HCT116 (cell line): ENCODE data around the gene C1orf35. TPM values are rescaled to one million over a fixed set of nuclear protein-coding genes. Genes with fewer than 3 reads are reported as not detected.

Experiments used
- ATAC-seq: fragments of 200-7000 bp; cut with Tn5 transposase; 2 replicates; pipeline ENCODE4 v1.9.1; 2020; ENCODE audit warnings: mild to moderate bottlenecking, moderate library complexity
- BruUV-seq: library from RNA; stranded (reverse); fragments of 400-500 nt; replicated peaks from 2 replicates; lab custom pipeline; 2021; lab: Mats Ljungman, UMichigan
- CTCF ChIA-PET: fragments of 300-600 bp; sonication (Branson Sonifier 250); formaldehyde crosslinking; loops from one replicate; lab custom pipeline; 2021; ENCODE audit warnings: antibody characterized with exemption; lab: Charles Lee
- POLR2A ChIA-PET: fragments of 300-600, 350-600 bp; sonication (Branson Sonifier 250); formaldehyde crosslinking; loops from one replicate; lab custom pipeline; 2021; ENCODE audit warnings: antibody characterized with exemption; lab: Charles Lee
- RAD21 ChIA-PET, 2 experiments: fragments of 300-600 bp; sonication (Branson Sonifier 250); formaldehyde crosslinking; loops; one replicate each; lab custom pipeline; 2023; ENCODE audit warnings: low total read pairs in 2 of 2; ENCODE audit not compliant: uncharacterized antibody in 2 of 2, unreplicated experiment in 2 of 2, low non-redundant PET in 1 of 2; lab: Charles Lee
- DNase-seq: peaks from one replicate; pipeline ENCODE4 v3.0.0-alpha.2; 2010; ENCODE audit warnings: low read depth, low spot score
- H2AFZ ChIP-seq: fragments of 200-600 bp; shearing (Covaris generic), sonication (generic); 2 replicates; pipeline ENCODE4 v1.6.1; 2017; ENCODE audit warnings: low read depth, mixed run types, mixed read lengths, antibody characterized with exemption, low read length; ENCODE audit not compliant: poor library complexity, severe bottlenecking
- H3K27ac ChIP-seq: 2 replicates; pipeline ENCODE4 v1.5.1; 2012; ENCODE audit warnings: low read depth, low read length
- H3K27me3 ChIP-seq: fragments of 200-600 bp; sonication (generic); 2 replicates; pipeline ENCODE4 v1.6.1; 2016; ENCODE audit warnings: mixed run types, low read length, mixed read lengths; ENCODE audit not compliant: insufficient read depth
- H3K36me3 ChIP-seq, 2 experiments: fragments of 200-500 bp in 1 of 2; fragments of 200-600 bp in 1 of 2; sonication (Bioruptor generic) in 1 of 2; sonication (generic) in 1 of 2; 2 replicates each; pipeline versions ENCODE4 v1.5.1 to v1.6.1; 2014 to 2016; ENCODE audit warnings: low read length in 2 of 2, inconsistent platforms in 1 of 2, mixed read lengths in 1 of 2, mixed run types in 1 of 2; ENCODE audit not compliant: insufficient read depth in 2 of 2, control insufficient read depth in 1 of 2
- H3K4me1 ChIP-seq, 2 experiments: fragments of 200-600 bp in 1 of 2; sonication (generic) in 1 of 2; 2 replicates each; pipeline versions ENCODE4 v1.5.1 to v1.6.1; 2012 to 2017; ENCODE audit warnings: low read length in 2 of 2, inconsistent platforms in 1 of 2, mild to moderate bottlenecking in 1 of 2, mixed read lengths in 1 of 2, mixed run types in 1 of 2, moderate library complexity in 1 of 2; ENCODE audit not compliant: insufficient read depth in 2 of 2, control insufficient read depth in 1 of 2
- H3K4me2 ChIP-seq: fragments of 200-600 bp; sonication (generic); 2 replicates; pipeline ENCODE4 v1.6.1; 2017; ENCODE audit warnings: mixed run types, low read length, mixed read lengths
- H3K4me3 ChIP-seq, 2 experiments: fragments of 200-600 bp in 1 of 2; sonication (generic) in 1 of 2; replicated peaks in 1 of 2; 2 replicates each; pipeline ENCODE4 v1.5.1; 2011 to 2016; ENCODE audit warnings: low read length in 2 of 2, control low read depth in 1 of 2, low read depth in 1 of 2, mild to moderate bottlenecking in 1 of 2, mixed read lengths in 1 of 2, mixed run types in 1 of 2
- H3K79me2 ChIP-seq: fragments of 200-600 bp; sonication (generic); 2 replicates; pipeline ENCODE4 v1.6.1; 2017; ENCODE audit warnings: mild to moderate bottlenecking, mixed run types, low read length, moderate library complexity, mixed read lengths; ENCODE audit not compliant: insufficient read depth
- H3K9ac ChIP-seq: fragments of 200-600 bp; sonication (generic); 2 replicates; pipeline ENCODE4 v1.6.1; 2016; ENCODE audit warnings: low read length, mixed read lengths
- H3K9me2 ChIP-seq: fragments of 200-600 bp; sonication (generic), shearing (Covaris generic); 2 replicates; pipeline ENCODE4 v1.6.1; 2017; ENCODE audit warnings: mixed run types, mild to moderate bottlenecking, moderate library complexity; ENCODE audit not compliant: insufficient read depth
- H3K9me3 ChIP-seq, 2 experiments: fragments of 200-500 bp in 1 of 2; fragments of 200-600 bp in 1 of 2; sonication (Bioruptor generic) in 1 of 2; sonication (generic) in 1 of 2; 2 replicates each; pipeline ENCODE4 v1.6.1; 2014 to 2017; ENCODE audit warnings: low read length in 2 of 2, mixed read lengths in 2 of 2, inconsistent platforms in 1 of 2, low read depth in 1 of 2, mild to moderate bottlenecking in 1 of 2, mixed run types in 1 of 2, moderate library complexity in 1 of 2; ENCODE audit not compliant: control insufficient read depth in 1 of 2, insufficient read depth in 1 of 2
- H4K20me1 ChIP-seq: fragments of 200-600 bp; sonication (generic), shearing (Covaris generic); 2 replicates; pipeline ENCODE4 v1.6.1; 2017; ENCODE audit warnings: mixed run types, mild to moderate bottlenecking, moderate library complexity; ENCODE audit not compliant: insufficient read depth
- CEBPB ChIP-seq: IDR thresholded peaks from 2 replicates; pipeline ENCODE4 v1.6.1; 2012; ENCODE audit warnings: low read depth
- CTCF ChIP-seq, 3 experiments: fragments of 200-600 bp in 1 of 3; sonication (generic) in 1 of 3; IDR thresholded peaks in 2 of 3; conservative IDR thresholded peaks in 1 of 3; 2 replicates each; pipeline ENCODE4 v1.5.1; 2012 to 2017; ENCODE audit warnings: low read depth in 2 of 3, low read length in 2 of 3, antibody characterized with exemption in 1 of 3, borderline replicate concordance in 1 of 3, control low read depth in 1 of 3, mild to moderate bottlenecking in 1 of 3, mixed read lengths in 1 of 3, mixed run types in 1 of 3, moderate library complexity in 1 of 3; ENCODE audit not compliant: insufficient read depth in 1 of 3
- EGR1 ChIP-seq: IDR thresholded peaks from 2 replicates; pipeline ENCODE4 v1.6.1; 2012; ENCODE audit warnings: low read depth
- ELF1 ChIP-seq: IDR thresholded peaks from 2 replicates; pipeline ENCODE4 v1.6.1; 2012; ENCODE audit warnings: low read depth, borderline replicate concordance
- EZH2 ChIP-seq: fragments of 200-600 bp; sonication (generic); IDR thresholded peaks from 2 replicates; pipeline ENCODE4 v1.6.1; 2017; ENCODE audit warnings: antibody characterized with exemption, mixed run types
- FOSL1 ChIP-seq: IDR thresholded peaks from 2 replicates; pipeline ENCODE4 v1.6.1; 2012; ENCODE audit warnings: low read depth
- JUND ChIP-seq: IDR thresholded peaks from 2 replicates; pipeline ENCODE4 v1.6.1; 2012
- MAX ChIP-seq: IDR thresholded peaks from 2 replicates; pipeline ENCODE4 v1.6.1; 2012
- POLR2AphosphoS5 ChIP-seq: IDR thresholded peaks from 2 replicates; pipeline ENCODE4 v1.6.1; 2011; ENCODE audit warnings: mild to moderate bottlenecking, low read depth, low read length, moderate library complexity
- RAD21 ChIP-seq: IDR thresholded peaks from 2 replicates; pipeline ENCODE4 v1.6.1; 2012; ENCODE audit warnings: low read depth, mild to moderate bottlenecking
- REST ChIP-seq: IDR thresholded peaks from 2 replicates; pipeline ENCODE4 v1.6.1; 2012; ENCODE audit warnings: low read depth
- SIN3A ChIP-seq: IDR thresholded peaks from 2 replicates; pipeline ENCODE4 v1.6.1; 2012; ENCODE audit warnings: low read depth
- SRF ChIP-seq: IDR thresholded peaks from 2 replicates; pipeline ENCODE4 v1.6.1; 2012; ENCODE audit warnings: low read depth
- TCF7L2 ChIP-seq: IDR thresholded peaks from 2 replicates; pipeline ENCODE4 v1.7.0; 2011; ENCODE audit warnings: borderline replicate concordance, inconsistent platforms; ENCODE audit not compliant: insufficient read depth, insufficient read length; ENCODE audit errors: extremely low read depth
- YY1 ChIP-seq: IDR thresholded peaks from 2 replicates; pipeline ENCODE4 v1.6.1; 2011; ENCODE audit warnings: low read length, low read depth, moderate library complexity, mild to moderate bottlenecking; ENCODE audit not compliant: insufficient replicate concordance; ENCODE audit errors: extremely low read depth
- ZBTB33 ChIP-seq: IDR thresholded peaks from 2 replicates; pipeline ENCODE4 v1.6.1; 2011; ENCODE audit warnings: mild to moderate bottlenecking, low read length, moderate library complexity; ENCODE audit not compliant: insufficient replicate concordance; ENCODE audit errors: extremely low read depth
- ZFX ChIP-seq: fragments of 450-650 bp; IDR thresholded peaks from 2 replicates; pipeline ENCODE4 v1.6.1; 2017
- ZNF274 ChIP-seq: fragments of 200-500 bp; sonication (Bioruptor generic); IDR thresholded peaks from 2 replicates; pipeline ENCODE4 v1.6.1; 2014; ENCODE audit warnings: mild to moderate bottlenecking, low read depth, low read length, inconsistent platforms
- intact Hi-C: fragments of 100-400 bp; cut with micrococcal nuclease; formaldehyde crosslinking; loops from 2 replicates; pipeline ENCODE4 v1.10.0; 2022
- total RNA-seq: library from RNA; stranded (reverse); gene quantifications from one replicate; pipeline ENCODE4 v1.2.1, GENCODE V29; 2021; ENCODE audit not compliant: unreplicated experiment

The C1orf35 gene
- total RNA-seq, 1 experiment from 2014 or later, result 26.1 TPM

DNA sequence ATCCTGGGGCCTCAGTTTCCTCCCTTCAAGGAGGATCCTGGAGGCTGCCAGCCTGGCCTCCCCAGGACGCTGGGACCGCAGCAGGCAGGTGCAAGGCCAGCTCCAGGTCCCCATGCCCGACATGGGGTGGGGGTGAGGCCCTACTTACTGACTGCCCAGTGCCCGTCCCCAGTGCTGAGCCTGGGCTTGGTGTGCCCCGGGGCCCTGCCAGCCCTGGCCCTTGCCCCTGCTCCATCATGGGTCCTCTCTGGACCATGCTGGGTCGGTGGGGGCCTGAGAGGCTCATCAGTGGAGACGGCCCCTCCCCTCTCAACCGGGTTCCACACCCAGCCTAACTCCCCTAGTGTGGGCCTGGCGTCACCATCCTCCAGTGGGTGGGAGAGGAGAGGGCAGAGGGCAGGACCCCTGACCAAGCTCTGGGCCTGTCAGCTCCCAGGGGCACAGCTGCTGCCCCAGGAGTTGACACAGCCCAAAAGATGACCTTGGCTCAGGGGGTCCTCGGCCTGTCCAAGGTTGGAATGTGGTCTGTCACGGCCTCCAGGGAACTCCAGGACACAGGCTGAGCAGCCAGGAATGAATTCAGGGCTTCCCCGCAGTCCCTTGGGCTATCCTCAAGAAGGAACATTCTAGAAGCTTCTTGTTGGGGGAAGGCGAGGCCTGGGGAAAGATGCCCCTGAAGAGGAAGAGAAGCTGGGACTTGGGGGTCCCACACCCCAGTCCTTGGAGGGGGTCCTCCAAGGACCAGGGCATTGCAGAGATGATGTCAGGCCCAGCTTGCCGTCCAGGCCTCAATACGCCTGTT lies 38.2 kb downstream of the C1orf35 start:
- no TSS peak for BruUV-seq
- H3K9me2 ChIP-seq, result no peaks in the 10 kb centered on the region
- POLR2A ChIA-PET, result no interaction called here
- TF ChIP-seq TCF7L2, result no peak
- TF ChIP-seq CEBPB, result no peak
- TF ChIP-seq POLR2AphosphoS5, result no peak
- TF ChIP-seq EZH2, result no peak
- no peak for TF ChIP-seq ELF1
- TF ChIP-seq YY1, result no peak
- no peak for TF ChIP-seq RAD21
- TF ChIP-seq FOSL1, result no peak
- no peak for TF ChIP-seq REST
- TF ChIP-seq ZNF274, result no peak
- no peak for TF ChIP-seq EGR1
- TF ChIP-seq SIN3A, result no peak
- TF ChIP-seq CTCF (IDR thresholded peaks at IDR 0.05 in 2 of 3, conservative IDR thresholded peaks at IDR 0.05 in 1 of 3; ENCODE audit: borderline replicate concordance in 1 of 3, insufficient read depth in 1 of 3, low read depth in 2 of 3, low read length in 2 of 3), result no peak
- TF ChIP-seq ZBTB33, result no peak
- TF ChIP-seq MAX, result no peak
- no peak for TF ChIP-seq SRF
- TF ChIP-seq JUND, result no peak
- TF ChIP-seq ZFX, result no peak
- TF ChIP-seq, all 23 proteins: peak for 0
- H3K4me2 ChIP-seq, result no peak overlapping the region
- peaks cover 0 to 6% of the 10 kb centered on the region in 2 experiments; a peak in 2 of 4 replicates for H3K4me1 ChIP-seq
- no peaks in the 10 kb centered on the region for H4K20me1 ChIP-seq
- H3K4me3 ChIP-seq, result no peak overlapping the region
- no peak for ATAC-seq
- no peaks in the 10 kb centered on the region for H3K9me3 ChIP-seq
- H3K27me3 ChIP-seq, result 0 out of 2 replicates have a peak, but pooled peaks cover 6% of the 10 kb centered on the region
- intact Hi-C loops, result no loop called here
- H2AFZ ChIP-seq, result no peak overlapping the region
- RAD21 ChIA-PET, result no interaction called here
- CTCF ChIA-PET, result no interaction called here
- H3K36me3 ChIP-seq, result no peaks in the 10 kb centered on the region
- no peak overlapping the region for H3K9ac ChIP-seq
- DNase-seq, result no peak
- no peaks in the 10 kb centered on the region for H3K79me2 ChIP-seq
- H3K27ac ChIP-seq, result no peak overlapping the region
